ENCODE measurements around the gene ZFPM1. TPM values are rescaled to one million over a fixed set of nuclear protein-coding genes. Genes with fewer than 3 reads are reported as not detected.

The ZFPM1 gene
- total RNA-seq, 1 donor from 2014 or later, result 1.7 TPM

GRCh38 chr16:88439016-88439415, 14.1 kb upstream of the ZFPM1 start:
- no peak overlapping the region for H3K27ac ChIP-seq
- TF ChIP-seq POLR2A (IDR thresholded peaks at IDR 0.05), result no peak
- no peak for TF ChIP-seq POLR2AphosphoS5 (IDR thresholded peaks at IDR 0.05; ENCODE audit: insufficient read depth in 1 of 2, low read depth in 1 of 2)
- no peak for TF ChIP-seq CTCF (IDR thresholded peaks at IDR 0.05)
- intact Hi-C loops (cut with DNase I), result no loop called here
- peaks cover 15% of the 10 kb centered on the region for H3K4me1 ChIP-seq
- DNase-seq (ENCODE audit: extremely low spot score in 2 of 2), result no peak
- no peaks in the 10 kb centered on the region for H3K9me3 ChIP-seq
- no peaks in the 10 kb centered on the region for H3K27me3 ChIP-seq
- H3K36me3 ChIP-seq, result no peaks in the 10 kb centered on the region
- no peak overlapping the region for H3K4me3 ChIP-seq

- H3K4me3 ChIP-seq, result no peak overlapping the region
- intact Hi-C loops (cut with DNase I), result no loop called here
- TF ChIP-seq POLR2AphosphoS5 (IDR thresholded peaks at IDR 0.05; ENCODE audit: insufficient read depth in 1 of 2, low read depth in 1 of 2), result no peak
- TF ChIP-seq POLR2A (IDR thresholded peaks at IDR 0.05), result no peak
- TF ChIP-seq CTCF (IDR thresholded peaks at IDR 0.05), result no peak
- DNase-seq (ENCODE audit: extremely low spot score in 2 of 2), result no peak
- H3K36me3 ChIP-seq, result no peaks in the 10 kb centered on the region
- H3K27ac ChIP-seq, result no peak overlapping the region
- peaks cover 15% of the 10 kb centered on the region for H3K4me1 ChIP-seq
- no peaks in the 10 kb centered on the region for H3K9me3 ChIP-seq
- H3K27me3 ChIP-seq, result no peaks in the 10 kb centered on the region
Observed at GRCh38 chr16:88439706-88440105, 13.4 kb upstream of the ZFPM1 start.

GRCh38 chr16:88440111-88440510, 13.0 kb upstream of the ZFPM1 start:
- H3K27me3 ChIP-seq, result no peaks in the 10 kb centered on the region
- no peaks in the 10 kb centered on the region for H3K9me3 ChIP-seq
- no peak overlapping the region for H3K4me3 ChIP-seq
- intact Hi-C loops (cut with DNase I), result no loop called here
- TF ChIP-seq POLR2A (IDR thresholded peaks at IDR 0.05), result no peak
- no peak overlapping the region for H3K27ac ChIP-seq
- H3K4me1 ChIP-seq, result peaks cover 15% of the 10 kb centered on the region
- no peak for DNase-seq (ENCODE audit: extremely low spot score in 2 of 2)
- no peaks in the 10 kb centered on the region for H3K36me3 ChIP-seq

- Histone ChIP-seq H3K27me3 (no peaks in the 10 kb centered on the region), H3K36me3 (no peaks in the 10 kb centered on the region), H3K4me3 (no peak overlapping the region), H3K27ac (no peak overlapping the region), H3K9me3 (no peaks in the 10 kb centered on the region), H3K4me1 (peaks cover 15% of the 10 kb centered on the region)
- intact Hi-C loops (cut with DNase I), result no loop called here
- TF ChIP-seq POLR2A (IDR thresholded peaks at IDR 0.05) (no peak), CTCF (IDR thresholded peaks at IDR 0.05) (no peak), POLR2AphosphoS5 (IDR thresholded peaks at IDR 0.05; ENCODE audit: insufficient read depth in 1 of 2, low read depth in 1 of 2) (no peak)
- no peak for DNase-seq (ENCODE audit: extremely low spot score in 2 of 2)
Observed at GRCh38 chr16:88440686-88441405, 12.2 kb upstream of the ZFPM1 start.

- peaks cover 15% of the 10 kb centered on the region for H3K4me1 ChIP-seq
- intact Hi-C loops (cut with DNase I), result no loop called here
- H3K27me3 ChIP-seq, result no peaks in the 10 kb centered on the region
- H3K36me3 ChIP-seq, result no peaks in the 10 kb centered on the region
- TF ChIP-seq POLR2AphosphoS5 (IDR thresholded peaks at IDR 0.05; ENCODE audit: insufficient read depth in 1 of 2, low read depth in 1 of 2), result no peak
- TF ChIP-seq POLR2A (IDR thresholded peaks at IDR 0.05), result no peak
- no peak for TF ChIP-seq CTCF (IDR thresholded peaks at IDR 0.05)
- H3K9me3 ChIP-seq, result no peaks in the 10 kb centered on the region
- H3K27ac ChIP-seq, result no peak overlapping the region
- H3K4me3 ChIP-seq, result no peak overlapping the region
- no peak for DNase-seq (ENCODE audit: extremely low spot score in 2 of 2)
Observed at GRCh38 chr16:88441460-88441859, 11.6 kb upstream of the ZFPM1 start.
